HEK293 (cell line): ENCODE measurements around the gene PHPT1.

Experiments used
- CTCF ChIA-PET: fragments of 350-600 bp; formaldehyde crosslinking; extraction: SDS; loops from one replicate; lab custom pipeline; 2021; ENCODE audit warnings: antibody characterized with exemption; lab: Yijun Ruan, JAX
- POLR2A ChIA-PET: fragments of 300-600 bp; formaldehyde crosslinking; extraction: SDS; loops from one replicate; lab custom pipeline; 2020; ENCODE audit warnings: antibody characterized with exemption, inconsistent platforms; lab: Yijun Ruan, JAX
- H3K27ac ChIP-seq: fragments of 200-500 bp; sonication (Bioruptor generic); 2 replicates; pipeline ENCODE4 v1.5.1; 2014; ENCODE audit warnings: low read depth, low read length, control low read depth, inconsistent platforms; ENCODE audit errors: extremely low read depth
- H3K36me3 ChIP-seq, 2 experiments: fragments of 200-500 bp in 1 of 2; sonication (Bioruptor generic) in 1 of 2; 1 replicate in 1 of 2; 2 replicates in 1 of 2; pipeline ENCODE4 v1.5.1; 2014 to 2017; ENCODE audit warnings: inconsistent platforms in 2 of 2, low read length in 2 of 2; ENCODE audit not compliant: control insufficient read depth in 2 of 2, insufficient read depth in 1 of 2
- H3K4me1 ChIP-seq: fragments of 200-500 bp; sonication (Bioruptor generic); 2 replicates; pipeline ENCODE4 v1.5.1; 2014; ENCODE audit warnings: mild to moderate bottlenecking, low read length, inconsistent platforms; ENCODE audit not compliant: control insufficient read depth, insufficient read depth
- H3K4me3 ChIP-seq: 2 replicates; pipeline ENCODE4 v1.5.1; 2011; ENCODE audit warnings: low read depth, mild to moderate bottlenecking, control low read depth, low read length, moderate library complexity
- H3K9me3 ChIP-seq: fragments of 200-500 bp; sonication (Bioruptor generic); 2 replicates; pipeline ENCODE4 v1.5.1; 2014; ENCODE audit warnings: low read depth, low read length, inconsistent platforms; ENCODE audit not compliant: control insufficient read depth, insufficient read depth
- KLF16 ChIP-seq: fragments of 450-650 bp; formaldehyde crosslinking; IDR thresholded peaks from 2 replicates; pipeline ENCODE4 v1.5.1; 2017; ENCODE audit warnings: missing biosample characterization, missing genetic modification characterization
- ZBTB20 ChIP-seq: fragments of 450-650 bp; formaldehyde crosslinking; IDR thresholded peaks from 2 replicates; pipeline ENCODE4 v1.5.1; 2016; ENCODE audit warnings: missing biosample characterization, missing genetic modification characterization
- ZFP37 ChIP-seq: fragments of 450-650 bp; formaldehyde crosslinking; IDR thresholded peaks from 2 replicates; pipeline ENCODE4 v1.5.1; 2016; ENCODE audit warnings: missing biosample characterization, missing genetic modification characterization
- ZNF302 ChIP-seq: fragments of 450-650 bp; formaldehyde crosslinking; IDR thresholded peaks from 2 replicates; pipeline ENCODE4 v1.5.1; 2016; ENCODE audit warnings: missing biosample characterization, missing genetic modification characterization, low read depth
- ZNF561 ChIP-seq: fragments of 450-650 bp; IDR thresholded peaks from 2 replicates; pipeline ENCODE4 v1.5.1; 2018; ENCODE audit warnings: missing biosample characterization, missing genetic modification characterization, borderline replicate concordance
- ZNF600 ChIP-seq: fragments of 450-650 bp; formaldehyde crosslinking; IDR thresholded peaks from 2 replicates; pipeline ENCODE4 v1.5.1; 2016; ENCODE audit warnings: missing biosample characterization, missing genetic modification characterization
- ZNF777 ChIP-seq: fragments of 450-650 bp; formaldehyde crosslinking; IDR thresholded peaks from 2 replicates; pipeline ENCODE4 v1.5.1; 2017; ENCODE audit warnings: missing biosample characterization, missing genetic modification characterization, borderline replicate concordance
- ZSCAN23 ChIP-seq: fragments of 450-650 bp; formaldehyde crosslinking; IDR thresholded peaks from 2 replicates; pipeline ENCODE4 v1.5.1; 2016; ENCODE audit warnings: missing biosample characterization, missing genetic modification characterization
- TF ChIP-seq, protein P1 (sequence below): fragments of 450-650 bp; formaldehyde crosslinking; IDR thresholded peaks from 2 replicates; pipeline ENCODE4 v1.5.1; 2016; ENCODE audit warnings: missing biosample characterization, missing genetic modification characterization
- TF ChIP-seq, protein P2 (sequence below): fragments of 450-650 bp; formaldehyde crosslinking; IDR thresholded peaks from 2 replicates; pipeline ENCODE4 v1.5.1; 2016; ENCODE audit warnings: missing biosample characterization, missing genetic modification characterization
- TF ChIP-seq, protein P3 (sequence below): fragments of 450-650 bp; formaldehyde crosslinking; IDR thresholded peaks from 2 replicates; pipeline ENCODE4 v1.5.1; 2016; ENCODE audit warnings: missing biosample characterization, missing genetic modification characterization
- TF ChIP-seq, protein P4 (sequence below): sonication (generic); formaldehyde crosslinking; IDR thresholded peaks from 2 replicates; pipeline ENCODE4 v1.8.1; 2022; ENCODE audit warnings: mild to moderate bottlenecking, moderate library complexity, missing genetic modification reagents

The PHPT1 gene

DNA sequence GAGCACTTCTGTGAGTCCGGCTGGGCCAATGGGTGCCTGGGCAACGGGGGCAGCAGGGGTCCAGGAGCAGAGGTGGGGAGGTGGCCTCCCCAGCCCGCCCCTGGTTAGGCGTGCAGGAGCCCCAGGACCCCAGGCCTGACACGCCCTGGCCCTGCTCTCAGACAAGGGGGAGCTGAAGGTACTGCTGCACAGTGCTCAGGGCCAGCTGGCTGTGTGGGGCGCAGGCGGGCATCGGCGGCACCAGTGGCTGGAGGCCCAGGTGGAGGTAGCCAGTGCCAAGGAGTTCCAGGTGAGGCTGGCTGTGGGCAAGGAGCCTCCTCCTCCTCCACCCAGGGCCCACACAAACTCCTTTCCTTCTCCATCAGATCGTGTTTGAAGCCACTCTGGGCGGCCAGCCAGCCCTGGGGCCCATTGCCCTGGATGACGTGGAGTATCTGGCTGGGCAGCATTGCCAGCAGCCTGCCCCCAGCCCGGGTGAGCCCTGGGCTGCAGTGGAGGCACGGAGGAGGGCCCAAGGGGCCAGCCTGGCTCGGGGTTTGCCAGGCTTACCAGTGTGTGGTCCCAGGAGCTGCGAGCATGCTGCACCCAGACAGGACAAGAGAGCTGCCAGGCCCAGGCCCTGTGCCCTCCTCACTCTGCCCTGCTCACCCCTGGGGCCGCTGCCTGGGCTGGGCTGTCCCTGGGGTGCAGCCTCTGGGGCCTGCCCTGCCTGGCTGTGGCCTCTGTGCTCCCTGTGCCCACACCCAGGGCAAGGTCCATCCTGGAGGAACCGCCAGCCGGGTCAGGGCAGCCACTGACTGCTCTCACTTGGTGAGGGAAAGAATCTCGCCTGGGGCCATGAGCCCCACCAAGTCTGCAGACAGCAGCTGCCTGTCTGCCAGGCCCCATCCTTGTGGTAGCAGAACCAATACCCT lies 9.9 kb downstream of the PHPT1 start (continued):
- TF ChIP-seq, protein P1, sequence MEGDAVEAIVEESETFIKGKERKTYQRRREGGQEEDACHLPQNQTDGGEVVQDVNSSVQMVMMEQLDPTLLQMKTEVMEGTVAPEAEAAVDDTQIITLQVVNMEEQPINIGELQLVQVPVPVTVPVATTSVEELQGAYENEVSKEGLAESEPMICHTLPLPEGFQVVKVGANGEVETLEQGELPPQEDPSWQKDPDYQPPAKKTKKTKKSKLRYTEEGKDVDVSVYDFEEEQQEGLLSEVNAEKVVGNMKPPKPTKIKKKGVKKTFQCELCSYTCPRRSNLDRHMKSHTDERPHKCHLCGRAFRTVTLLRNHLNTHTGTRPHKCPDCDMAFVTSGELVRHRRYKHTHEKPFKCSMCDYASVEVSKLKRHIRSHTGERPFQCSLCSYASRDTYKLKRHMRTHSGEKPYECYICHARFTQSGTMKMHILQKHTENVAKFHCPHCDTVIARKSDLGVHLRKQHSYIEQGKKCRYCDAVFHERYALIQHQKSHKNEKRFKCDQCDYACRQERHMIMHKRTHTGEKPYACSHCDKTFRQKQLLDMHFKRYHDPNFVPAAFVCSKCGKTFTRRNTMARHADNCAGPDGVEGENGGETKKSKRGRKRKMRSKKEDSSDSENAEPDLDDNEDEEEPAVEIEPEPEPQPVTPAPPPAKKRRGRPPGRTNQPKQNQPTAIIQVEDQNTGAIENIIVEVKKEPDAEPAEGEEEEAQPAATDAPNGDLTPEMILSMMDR (tag by site-specific recombination): no peak
- TF ChIP-seq, protein P2, sequence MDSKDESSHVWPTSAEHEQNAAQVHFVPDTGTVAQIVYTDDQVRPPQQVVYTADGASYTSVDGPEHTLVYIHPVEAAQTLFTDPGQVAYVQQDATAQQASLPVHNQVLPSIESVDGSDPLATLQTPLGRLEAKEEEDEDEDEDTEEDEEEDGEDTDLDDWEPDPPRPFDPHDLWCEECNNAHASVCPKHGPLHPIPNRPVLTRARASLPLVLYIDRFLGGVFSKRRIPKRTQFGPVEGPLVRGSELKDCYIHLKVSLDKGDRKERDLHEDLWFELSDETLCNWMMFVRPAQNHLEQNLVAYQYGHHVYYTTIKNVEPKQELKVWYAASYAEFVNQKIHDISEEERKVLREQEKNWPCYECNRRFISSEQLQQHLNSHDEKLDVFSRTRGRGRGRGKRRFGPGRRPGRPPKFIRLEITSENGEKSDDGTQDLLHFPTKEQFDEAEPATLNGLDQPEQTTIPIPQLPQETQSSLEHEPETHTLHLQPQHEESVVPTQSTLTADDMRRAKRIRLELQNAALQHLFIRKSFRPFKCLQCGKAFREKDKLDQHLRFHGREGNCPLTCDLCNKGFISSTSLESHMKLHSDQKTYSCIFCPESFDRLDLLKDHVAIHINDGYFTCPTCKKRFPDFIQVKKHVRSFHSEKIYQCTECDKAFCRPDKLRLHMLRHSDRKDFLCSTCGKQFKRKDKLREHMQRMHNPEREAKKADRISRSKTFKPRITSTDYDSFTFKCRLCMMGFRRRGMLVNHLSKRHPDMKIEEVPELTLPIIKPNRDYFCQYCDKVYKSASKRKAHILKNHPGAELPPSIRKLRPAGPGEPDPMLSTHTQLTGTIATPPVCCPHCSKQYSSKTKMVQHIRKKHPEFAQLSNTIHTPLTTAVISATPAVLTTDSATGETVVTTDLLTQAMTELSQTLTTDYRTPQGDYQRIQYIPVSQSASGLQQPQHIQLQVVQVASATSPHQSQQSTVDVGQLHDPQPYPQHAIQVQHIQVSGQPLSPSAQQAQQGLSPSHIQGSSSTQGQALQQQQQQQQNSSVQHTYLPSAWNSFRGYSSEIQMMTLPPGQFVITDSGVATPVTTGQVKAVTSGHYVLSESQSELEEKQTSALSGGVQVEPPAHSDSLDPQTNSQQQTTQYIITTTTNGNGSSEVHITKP (tag by site-specific recombination): 0 out of 2 replicates have a peak, but pooled peaks have one; percentile 30
- TF ChIP-seq KLF16 (tag by site-specific recombination) (no peak), ZNF777 (tag by site-specific recombination) (no peak)

DNA sequence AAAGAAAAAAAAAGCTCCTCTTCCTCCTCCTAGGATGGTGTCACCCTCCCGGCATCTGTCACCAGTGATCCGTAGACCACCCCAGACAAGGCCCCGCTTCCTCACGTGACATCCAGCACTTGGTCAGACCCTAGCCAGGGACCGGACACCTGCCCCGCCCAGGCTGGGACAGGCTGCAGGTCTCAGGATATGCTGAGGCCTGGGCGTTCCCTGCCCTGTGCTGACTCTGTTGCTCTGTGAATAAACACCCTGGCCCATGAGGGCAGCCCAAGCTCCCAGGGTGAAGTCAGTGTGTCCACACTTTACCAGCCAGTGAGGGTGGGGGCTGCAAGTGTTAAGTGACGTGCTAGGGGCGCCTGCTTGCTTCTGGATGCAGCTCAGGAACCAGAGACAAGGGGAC lies 11.3 kb downstream of the PHPT1 start:
- H3K4me1 ChIP-seq: no peaks in the 10 kb centered on the region
- no peak overlapping the region for H3K27ac ChIP-seq
- H3K9me3 ChIP-seq: no peaks in the 10 kb centered on the region
- H3K4me3 ChIP-seq: no peak overlapping the region
- H3K36me3 ChIP-seq: peaks cover 0 to 71% of the 10 kb centered on the region in 2 experiments; a peak in 2 of 3 replicates
- TF ChIP-seq ZFP37 (tag by site-specific recombination) (no peak), ZNF561 (tag by site-specific recombination) (no peak), ZBTB20 (tag by site-specific recombination) (peak; percentile 33), ZNF600 (tag by site-specific recombination) (peak; percentile 37; the same call in 1 of the 2 replicates)
- POLR2A ChIA-PET: interaction anchor here (0.5 to 2.7 kb wide), 9 partner anchors 9 to 105 kb away, joined by 3 to 9 read pairs (median 4); partner anchors contain the start of genes AJM1 and MAMDC4
- CTCF ChIA-PET: interaction anchor here (0.6 to 0.9 kb wide), 3 partner anchors 15 to 20 kb away, joined by 3 to 4 read pairs (median 3); no protein-coding TSS in a partner anchor

DNA sequence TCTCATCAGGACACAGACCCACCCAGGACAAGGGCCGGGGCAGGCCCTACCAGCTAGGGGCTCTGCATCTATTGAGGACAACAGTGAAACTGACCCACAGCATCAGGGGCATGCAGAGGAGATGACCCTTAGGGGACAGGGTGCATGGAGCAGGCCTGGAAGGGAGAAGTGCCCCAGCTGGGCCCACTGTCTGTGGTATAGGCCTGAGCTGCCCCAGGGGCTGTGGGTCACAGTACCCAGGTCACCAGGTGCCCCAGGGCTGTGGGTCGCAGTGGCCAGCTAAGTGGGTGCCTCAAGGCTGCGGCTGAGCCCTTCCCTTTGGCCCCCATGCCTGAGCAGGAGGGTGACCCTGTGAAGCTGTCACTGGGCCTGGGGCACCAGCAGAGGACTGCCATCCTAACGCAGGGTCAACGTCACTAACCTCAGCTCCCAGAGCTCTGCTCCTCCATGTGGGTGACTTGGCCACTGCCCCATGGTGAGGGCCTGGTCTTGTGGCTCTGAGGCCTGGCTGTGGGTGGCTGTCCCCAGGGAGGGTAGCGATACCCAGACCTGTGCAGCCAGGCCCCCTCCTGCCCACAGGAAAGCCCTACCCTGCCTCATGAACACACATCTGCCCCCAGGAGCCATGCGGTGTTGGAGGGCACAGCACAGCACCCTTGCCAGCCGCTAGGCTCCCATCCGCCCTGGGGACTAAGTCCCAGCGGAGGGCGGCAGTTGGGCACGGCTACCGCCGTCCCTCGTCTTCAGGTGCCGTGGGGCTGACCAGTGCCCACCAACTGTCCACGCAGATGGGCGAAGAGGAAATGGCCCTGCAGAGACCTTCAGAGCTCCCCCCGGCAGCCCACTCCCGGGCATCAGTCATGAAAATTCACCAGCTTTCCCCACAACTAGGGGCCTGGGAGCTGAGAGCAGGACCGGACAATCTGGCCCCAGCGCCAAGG lies 12.0 kb downstream of the PHPT1 start:
- H3K27ac ChIP-seq: no peak overlapping the region
- H3K4me1 ChIP-seq: no peaks in the 10 kb centered on the region
- H3K36me3 ChIP-seq: peaks cover 0 to 71% of the 10 kb centered on the region in 2 experiments; a peak in 2 of 3 replicates
- CTCF ChIA-PET: interaction anchor here (0.5 to 0.9 kb wide), 5 partner anchors 14 to 74 kb away, joined by 3 to 4 read pairs (median 3); no protein-coding TSS in a partner anchor
- H3K4me3 ChIP-seq: no peak overlapping the region
- no peaks in the 10 kb centered on the region for H3K9me3 ChIP-seq
- POLR2A ChIA-PET: interaction anchor here (0.5 to 2.7 kb wide), 11 partner anchors 10 to 131 kb away, joined by 3 to 9 read pairs (median 3); partner anchors contain the start of genes AJM1, MAMDC4, PAXX and TRAF2
- no peak for TF ChIP-seq ZNF302 (tag by site-specific recombination)
- TF ChIP-seq ZSCAN23 (tag by site-specific recombination): no peak
- TF ChIP-seq, protein P3, sequence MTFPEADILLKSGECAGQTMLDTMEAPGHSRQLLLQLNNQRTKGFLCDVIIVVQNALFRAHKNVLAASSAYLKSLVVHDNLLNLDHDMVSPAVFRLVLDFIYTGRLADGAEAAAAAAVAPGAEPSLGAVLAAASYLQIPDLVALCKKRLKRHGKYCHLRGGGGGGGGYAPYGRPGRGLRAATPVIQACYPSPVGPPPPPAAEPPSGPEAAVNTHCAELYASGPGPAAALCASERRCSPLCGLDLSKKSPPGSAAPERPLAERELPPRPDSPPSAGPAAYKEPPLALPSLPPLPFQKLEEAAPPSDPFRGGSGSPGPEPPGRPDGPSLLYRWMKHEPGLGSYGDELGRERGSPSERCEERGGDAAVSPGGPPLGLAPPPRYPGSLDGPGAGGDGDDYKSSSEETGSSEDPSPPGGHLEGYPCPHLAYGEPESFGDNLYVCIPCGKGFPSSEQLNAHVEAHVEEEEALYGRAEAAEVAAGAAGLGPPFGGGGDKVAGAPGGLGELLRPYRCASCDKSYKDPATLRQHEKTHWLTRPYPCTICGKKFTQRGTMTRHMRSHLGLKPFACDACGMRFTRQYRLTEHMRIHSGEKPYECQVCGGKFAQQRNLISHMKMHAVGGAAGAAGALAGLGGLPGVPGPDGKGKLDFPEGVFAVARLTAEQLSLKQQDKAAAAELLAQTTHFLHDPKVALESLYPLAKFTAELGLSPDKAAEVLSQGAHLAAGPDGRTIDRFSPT: 0 out of 2 replicates have a peak, but pooled peaks have one; percentile 11
- TF ChIP-seq, protein P4, sequence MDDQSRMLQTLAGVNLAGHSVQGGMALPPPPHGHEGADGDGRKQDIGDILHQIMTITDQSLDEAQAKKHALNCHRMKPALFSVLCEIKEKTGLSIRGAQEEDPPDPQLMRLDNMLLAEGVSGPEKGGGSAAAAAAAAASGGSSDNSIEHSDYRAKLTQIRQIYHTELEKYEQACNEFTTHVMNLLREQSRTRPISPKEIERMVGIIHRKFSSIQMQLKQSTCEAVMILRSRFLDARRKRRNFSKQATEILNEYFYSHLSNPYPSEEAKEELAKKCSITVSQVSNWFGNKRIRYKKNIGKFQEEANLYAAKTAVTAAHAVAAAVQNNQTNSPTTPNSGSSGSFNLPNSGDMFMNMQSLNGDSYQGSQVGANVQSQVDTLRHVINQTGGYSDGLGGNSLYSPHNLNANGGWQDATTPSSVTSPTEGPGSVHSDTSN (CRISPR knock-in tag): 0 out of 2 replicates have a peak, but pooled peaks have one; percentile 28
